ENCODE results near the gene COL4A1.

The COL4A1 gene

GRCh38 chr13:110187641-110188161 is 119.3 kb downstream of the COL4A1 start:
- DNase-seq: peak; percentile 93

- no peak for DNase-seq
Measured at GRCh38 chr13:110186231-110186855, 120.6 kb downstream of the COL4A1 start.

- no peak for DNase-seq
Measured at GRCh38 chr13:110185696-110186095, 121.3 kb downstream of the COL4A1 start.

- DNase-seq: no peak
Measured at GRCh38 chr13:110183910-110184309, 123.0 kb downstream of the COL4A1 start.

GRCh38 chr13:110182461-110182860 is 124.5 kb downstream of the COL4A1 start:
- DNase-seq: no peak

DNA sequence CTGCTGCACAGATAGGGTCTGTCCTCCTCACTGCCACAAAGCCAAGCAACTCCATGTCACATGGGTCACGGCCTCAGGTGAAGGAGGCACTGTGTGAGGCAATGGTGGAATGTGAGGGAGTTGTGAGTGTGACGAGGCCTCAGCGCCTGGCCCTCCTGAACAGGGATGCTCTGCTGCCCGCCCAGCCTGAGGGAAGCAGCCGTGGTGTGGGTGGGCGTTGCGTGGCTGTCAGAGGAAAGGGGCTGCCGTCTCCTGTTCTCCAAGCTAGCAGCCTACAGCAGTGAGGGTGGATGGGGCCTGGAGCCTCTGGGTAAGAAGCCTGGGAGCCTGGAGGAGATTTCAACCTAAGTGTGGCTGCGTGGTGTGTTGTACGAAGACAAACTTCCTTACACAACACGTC is 125.0 kb downstream of the COL4A1 start:
- DNase-seq: no peak

GRCh38 chr13:110179857-110180147 is 127.2 kb downstream of the COL4A1 start:
- no peak for DNase-seq

DNA sequence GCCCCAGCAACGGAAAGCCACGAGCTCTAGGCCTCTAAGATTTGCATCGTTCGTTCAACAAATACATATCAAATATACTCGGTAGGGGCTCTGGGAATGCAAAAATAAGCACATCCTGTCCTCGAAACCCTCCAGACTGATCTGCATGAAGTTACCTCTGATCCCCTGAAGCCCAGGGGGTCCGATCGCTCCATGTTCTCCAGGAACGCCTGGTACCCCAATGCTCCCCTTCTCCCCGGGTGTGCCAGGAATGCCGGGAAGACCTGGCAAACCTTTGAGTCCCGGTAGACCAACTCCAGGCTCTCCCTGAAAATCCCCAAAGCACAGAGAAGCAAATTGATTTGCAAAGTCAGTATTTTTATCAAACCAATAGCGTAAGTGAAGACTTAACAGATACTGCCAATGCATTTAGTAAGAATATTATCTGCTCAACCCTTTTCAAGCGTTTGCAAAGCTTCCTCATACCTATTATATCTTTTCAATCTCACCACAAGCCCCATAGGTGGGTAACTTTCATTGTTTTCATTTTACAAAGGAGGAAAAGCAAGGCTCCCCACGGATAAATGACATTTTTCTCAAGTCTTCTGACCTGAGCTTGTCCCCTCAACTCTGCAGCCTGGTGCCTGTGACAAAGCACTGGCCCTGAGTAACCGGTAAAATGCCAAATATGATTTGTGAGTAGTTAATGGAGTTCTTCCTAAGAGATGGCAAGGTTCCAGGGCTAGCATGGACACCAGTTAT is 127.7 kb downstream of the COL4A1 start:
- no peak for DNase-seq

- no peak for DNase-seq
Measured at GRCh38 chr13:110177790-110178189, 129.2 kb downstream of the COL4A1 start.

DNA sequence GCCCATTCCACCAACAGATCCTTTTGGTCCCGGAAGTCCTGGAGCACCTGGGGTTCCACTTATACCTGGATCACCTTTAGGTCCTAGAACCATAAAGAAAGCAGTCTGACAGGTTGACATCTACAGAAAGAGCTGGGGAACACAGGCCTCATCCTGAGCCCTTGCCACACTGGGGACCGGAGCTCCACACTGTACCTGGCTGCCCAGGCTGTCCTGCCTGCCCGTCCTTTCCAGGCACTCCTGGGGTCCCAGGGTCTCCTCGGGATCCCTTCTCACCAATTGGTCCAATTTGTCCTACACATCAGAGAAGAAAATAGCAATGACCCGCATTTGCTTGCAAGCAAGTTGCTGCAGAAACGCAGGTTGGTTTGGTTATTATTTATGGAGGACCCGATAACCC is 130.5 kb downstream of the COL4A1 start:
- DNase-seq: no peak

- DNase-seq: no peak
Measured at GRCh38 chr13:110173247-110173818, 133.6 kb downstream of the COL4A1 start.

- no peak for DNase-seq
Measured at GRCh38 chr13:110170882-110171281, 136.1 kb downstream of the COL4A1 start.

- no peak for DNase-seq
Measured at GRCh38 chr13:110170020-110170790, 136.8 kb downstream of the COL4A1 start.

- no peak for DNase-seq
Measured at GRCh38 chr13:110168999-110169933, 137.7 kb downstream of the COL4A1 start.

- no peak for DNase-seq
Measured at GRCh38 chr13:110166598-110166997, 140.4 kb downstream of the COL4A1 start.

DNA sequence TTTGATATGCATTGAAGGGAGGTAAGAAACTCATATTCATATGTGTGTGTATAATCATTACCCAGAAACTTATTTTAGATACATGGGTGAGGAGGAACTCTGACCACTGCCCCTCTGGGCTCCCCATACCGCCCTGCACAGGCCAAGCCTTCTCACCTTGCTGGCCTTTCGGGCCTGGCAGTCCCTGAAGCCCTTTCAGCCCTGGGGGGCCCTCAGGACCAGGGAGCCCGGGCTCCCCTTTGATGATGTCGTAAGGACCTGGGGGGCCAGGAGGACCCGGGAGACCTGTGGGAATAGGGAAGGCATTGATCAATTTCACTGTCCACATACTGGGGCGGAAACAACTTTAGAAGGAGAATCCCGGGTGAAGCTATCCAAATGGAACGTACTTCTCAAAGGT is 142.3 kb downstream of the COL4A1 start:
- no peak for DNase-seq

- DNase-seq: no peak
Measured at GRCh38 chr13:110162866-110163658, 143.9 kb downstream of the COL4A1 start.

DNA sequence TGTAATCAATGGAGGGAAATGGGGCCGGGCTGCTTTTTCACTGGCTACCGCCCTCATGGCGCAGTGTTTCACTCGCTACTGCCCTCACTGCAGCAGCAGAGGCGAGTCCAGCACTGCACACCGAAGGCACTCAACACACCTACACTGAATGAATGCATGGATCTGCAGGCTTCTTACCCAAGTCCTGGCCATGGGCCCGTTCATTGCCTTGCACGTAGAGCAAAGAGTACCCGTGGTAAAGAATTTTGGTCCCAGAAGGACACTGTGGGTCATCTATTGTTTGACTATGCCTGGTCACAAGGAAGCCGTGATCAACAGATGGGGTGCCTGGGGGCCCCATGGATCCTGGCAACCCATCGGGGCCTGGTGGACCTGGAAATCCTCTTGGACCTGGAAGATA is 144.9 kb downstream of the COL4A1 start:
- no peak for DNase-seq

DNA sequence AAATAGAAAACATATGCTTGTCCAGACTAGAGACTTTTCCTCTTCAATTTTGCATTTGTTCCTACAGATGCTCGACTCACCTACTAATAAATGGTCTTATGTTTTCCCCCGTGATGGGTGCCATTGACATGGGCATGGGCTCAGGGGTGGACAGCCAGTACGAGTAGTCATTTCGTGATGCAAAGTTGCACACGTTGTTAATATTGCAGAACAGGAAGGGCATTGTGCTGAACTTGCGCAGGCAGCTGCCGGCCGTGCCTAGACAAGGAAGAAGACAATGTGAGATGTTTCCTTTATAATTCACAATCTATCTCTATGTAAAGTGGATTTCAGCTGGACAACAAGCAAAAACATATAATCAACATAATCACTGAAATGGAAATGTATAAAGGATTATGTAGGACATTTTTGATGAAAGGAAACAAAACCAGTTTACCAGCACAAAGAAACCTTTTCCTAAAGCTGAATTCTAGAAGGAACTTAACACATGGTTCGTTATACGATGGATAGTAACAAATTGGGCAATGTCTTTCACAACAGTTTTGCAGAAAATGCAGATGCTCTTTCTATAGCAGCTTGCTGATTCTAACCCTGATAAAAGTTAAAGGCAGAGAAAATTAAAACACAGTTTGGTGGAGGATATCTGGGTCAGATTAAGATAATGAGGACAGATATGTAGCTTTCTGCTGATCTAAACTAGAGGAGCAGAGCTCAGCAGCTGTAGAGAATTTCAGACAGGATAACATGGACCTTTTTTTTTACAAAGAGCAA is 145.7 kb downstream of the COL4A1 start:
- no peak for DNase-seq

GRCh38 chr13:110158226-110158625 is 148.7 kb downstream of the COL4A1 start:
- no peak for DNase-seq

DNA sequence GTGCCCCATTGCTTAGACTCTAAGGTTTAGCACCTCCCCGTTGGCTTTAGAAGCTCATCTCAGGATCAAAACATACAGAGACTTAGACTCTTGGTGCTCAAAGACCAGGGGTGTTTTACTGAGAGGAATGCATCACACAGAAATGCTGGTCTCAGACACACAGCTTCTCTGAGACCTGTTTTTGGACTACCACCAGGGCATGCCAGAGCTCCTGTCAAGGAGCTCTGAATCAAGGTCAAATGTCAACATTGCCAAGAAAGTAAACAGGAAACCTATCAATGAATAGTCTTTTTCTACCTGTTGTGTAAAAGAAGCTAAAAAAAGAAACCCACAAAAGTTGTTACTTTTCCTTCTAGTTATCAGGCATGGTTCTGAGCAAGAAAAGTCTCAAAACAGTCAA is 149.2 kb downstream of the COL4A1 start:
- DNase-seq: no peak

Data from NCI-H226 (cell line).